C4-2B (cell line): ENCODE measurements around the gene NALCN.
A peak's percentile ranks its signal among the peaks of the same experiment; 100 is the strongest.

ENCODE experiments used
- H3K27ac ChIP-seq: fragments of 450-650 bp; 2 replicates; pipeline ENCODE4 v1.5.1; 2017
- ZFX ChIP-seq: fragments of 450-650 bp; IDR thresholded peaks from 2 replicates; pipeline ENCODE4 v1.6.1; 2017
- TF ChIP-seq, protein P1 (sequence below): fragments of 450-650 bp; conservative IDR thresholded peaks from 2 replicates; pipeline ENCODE4 v1.5.1; 2017; ENCODE audit warnings: mild to moderate bottlenecking

Gene NALCN

DNA sequence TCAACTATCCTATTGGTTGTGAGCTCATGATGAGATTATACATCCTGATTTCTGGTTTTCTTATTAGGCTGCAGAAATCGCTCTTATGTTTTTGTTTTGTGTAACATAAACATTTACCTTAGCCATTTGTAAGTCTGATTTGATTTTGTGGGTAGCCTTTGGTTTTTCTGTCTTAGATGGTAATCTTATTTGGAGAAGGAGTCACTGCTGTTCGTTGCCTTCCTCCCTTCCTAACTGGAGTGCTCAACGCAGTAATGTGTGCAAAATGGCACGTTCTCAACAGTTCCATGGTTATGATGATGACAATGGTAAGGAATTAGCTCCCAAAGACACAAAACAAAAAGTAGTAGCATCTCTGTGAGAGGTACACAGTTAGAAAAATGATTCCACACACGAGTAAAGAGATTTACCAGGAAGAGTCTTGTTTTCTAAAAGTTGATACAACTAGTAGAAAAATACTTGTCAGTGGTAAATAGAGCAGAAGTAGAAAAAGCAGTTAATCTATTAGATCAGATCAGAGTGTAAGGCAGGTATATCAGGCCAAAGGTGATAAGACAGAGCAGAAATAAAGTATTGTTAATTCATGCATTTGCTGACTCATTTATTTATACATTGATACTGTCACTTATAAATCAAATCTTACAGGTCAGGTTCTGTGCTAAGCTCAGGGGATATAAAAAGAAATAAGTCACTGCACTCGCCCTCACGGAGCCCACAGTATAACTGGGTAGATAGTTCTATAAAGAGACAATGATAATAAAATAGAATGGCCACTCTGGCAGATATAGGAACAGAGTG is 270.0 kb downstream of the NALCN start:
- H3K27ac ChIP-seq = no peak overlapping the region
- TF ChIP-seq, protein P1, sequence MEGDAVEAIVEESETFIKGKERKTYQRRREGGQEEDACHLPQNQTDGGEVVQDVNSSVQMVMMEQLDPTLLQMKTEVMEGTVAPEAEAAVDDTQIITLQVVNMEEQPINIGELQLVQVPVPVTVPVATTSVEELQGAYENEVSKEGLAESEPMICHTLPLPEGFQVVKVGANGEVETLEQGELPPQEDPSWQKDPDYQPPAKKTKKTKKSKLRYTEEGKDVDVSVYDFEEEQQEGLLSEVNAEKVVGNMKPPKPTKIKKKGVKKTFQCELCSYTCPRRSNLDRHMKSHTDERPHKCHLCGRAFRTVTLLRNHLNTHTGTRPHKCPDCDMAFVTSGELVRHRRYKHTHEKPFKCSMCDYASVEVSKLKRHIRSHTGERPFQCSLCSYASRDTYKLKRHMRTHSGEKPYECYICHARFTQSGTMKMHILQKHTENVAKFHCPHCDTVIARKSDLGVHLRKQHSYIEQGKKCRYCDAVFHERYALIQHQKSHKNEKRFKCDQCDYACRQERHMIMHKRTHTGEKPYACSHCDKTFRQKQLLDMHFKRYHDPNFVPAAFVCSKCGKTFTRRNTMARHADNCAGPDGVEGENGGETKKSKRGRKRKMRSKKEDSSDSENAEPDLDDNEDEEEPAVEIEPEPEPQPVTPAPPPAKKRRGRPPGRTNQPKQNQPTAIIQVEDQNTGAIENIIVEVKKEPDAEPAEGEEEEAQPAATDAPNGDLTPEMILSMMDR = no peak
- TF ChIP-seq ZFX = no peak

DNA sequence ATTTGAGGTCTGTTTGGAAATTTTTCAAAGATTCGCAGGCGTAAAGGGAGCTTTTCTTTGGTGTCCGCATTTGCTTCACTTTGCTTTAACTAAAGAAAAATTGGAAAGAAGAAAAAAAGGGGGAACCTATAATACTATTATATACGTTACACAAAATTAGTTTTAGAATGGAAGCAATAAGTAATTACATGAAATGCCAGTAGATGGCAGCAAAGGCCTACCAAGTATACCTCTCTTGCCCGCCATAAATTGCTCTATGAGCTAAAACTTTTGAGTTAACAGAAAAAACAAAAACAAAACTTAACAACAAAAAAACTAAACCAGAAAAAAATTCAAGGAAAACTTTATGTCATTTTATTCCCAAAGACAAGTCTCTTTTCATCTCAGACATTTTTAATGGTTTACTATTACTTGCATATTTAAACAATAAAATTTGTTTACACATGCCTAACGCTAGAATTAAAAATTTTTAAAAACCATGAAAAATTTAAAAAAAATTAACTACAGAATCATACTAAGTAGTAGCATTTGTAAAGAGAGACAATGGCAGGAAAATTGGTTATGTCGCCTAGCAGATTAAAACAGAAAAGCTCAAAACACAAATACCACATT is 271.4 kb downstream of the NALCN start:
- H3K27ac ChIP-seq = no peak overlapping the region
- TF ChIP-seq, protein P1 = peak; percentile 77
- TF ChIP-seq ZFX = no peak

DNA sequence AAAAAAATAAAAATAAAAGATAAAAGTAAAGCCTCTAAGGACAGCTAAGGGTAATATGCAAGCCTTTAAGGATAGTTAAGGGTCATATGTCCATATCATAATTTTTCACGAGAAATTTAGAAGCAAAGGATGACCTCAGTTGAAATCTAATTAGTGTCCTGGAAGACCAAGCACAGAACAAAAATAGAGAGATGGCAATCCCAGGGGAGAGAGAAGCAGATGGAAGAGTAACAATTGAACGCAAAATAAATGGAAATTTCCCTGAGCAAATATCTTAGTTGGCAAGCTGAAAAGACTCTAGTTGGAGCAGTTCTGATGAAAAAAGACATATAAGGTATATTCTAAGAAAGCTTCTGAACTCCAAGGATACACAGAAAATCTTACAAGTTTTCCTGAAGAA is 275.4 kb downstream of the NALCN start:
- TF ChIP-seq, protein P1 = no peak
- no peak for TF ChIP-seq ZFX
- no peak overlapping the region for H3K27ac ChIP-seq

DNA sequence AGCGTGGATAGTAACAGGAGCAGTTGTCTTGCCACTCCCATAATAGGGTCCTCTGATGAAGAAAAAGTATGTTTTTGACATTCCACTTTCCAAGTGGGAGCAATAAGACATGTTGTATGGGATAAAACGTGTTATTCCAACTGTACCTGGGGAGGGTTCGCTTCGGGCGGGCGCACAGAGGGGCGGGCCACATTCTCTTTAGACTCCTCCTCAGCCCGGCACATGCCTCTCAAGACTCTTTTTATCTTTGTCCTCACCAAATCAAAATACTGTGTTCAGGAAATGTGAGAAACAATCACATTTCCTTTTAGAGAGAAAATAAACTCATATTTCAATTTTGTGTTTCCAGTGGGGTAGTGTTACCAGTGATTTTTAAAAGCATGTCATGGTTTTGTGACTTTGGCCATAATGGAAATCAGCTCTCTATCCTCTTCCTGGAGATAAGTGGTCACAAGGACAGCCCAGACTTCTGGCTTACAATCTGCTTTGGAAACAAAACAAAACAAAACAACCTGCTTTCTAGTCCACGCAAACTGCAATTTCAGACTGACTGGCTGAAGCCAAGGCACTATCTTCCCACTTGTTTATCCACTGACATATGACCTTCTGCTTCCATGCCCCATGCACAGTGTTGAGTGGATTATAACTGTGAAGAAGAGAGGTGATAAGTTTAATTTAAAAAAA is 276.1 kb downstream of the NALCN start:
- no peak overlapping the region for H3K27ac ChIP-seq
- TF ChIP-seq ZFX = no peak
- TF ChIP-seq, protein P1 = no peak

DNA sequence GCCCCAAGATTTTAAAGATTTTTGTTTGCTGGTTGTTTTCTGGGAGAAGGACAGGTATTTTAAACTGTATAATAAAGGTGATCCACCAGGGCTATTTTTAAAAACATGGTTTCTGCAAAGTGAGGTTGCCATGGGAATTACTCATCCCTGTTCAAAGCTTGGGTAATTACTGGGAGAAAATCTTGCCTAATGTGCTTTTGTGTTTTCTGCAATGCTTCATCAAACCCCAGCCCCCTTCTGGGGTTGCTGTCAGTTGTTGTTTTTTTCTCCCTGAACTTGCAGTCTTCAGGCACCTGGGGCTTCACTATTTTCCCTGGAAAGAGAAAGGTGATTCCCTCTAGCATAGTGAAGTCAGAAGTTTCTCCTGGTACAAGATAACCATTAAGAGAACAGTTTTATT is 277.2 kb downstream of the NALCN start:
- TF ChIP-seq ZFX = no peak
- TF ChIP-seq, protein P1 = no peak
- no peak overlapping the region for H3K27ac ChIP-seq

DNA sequence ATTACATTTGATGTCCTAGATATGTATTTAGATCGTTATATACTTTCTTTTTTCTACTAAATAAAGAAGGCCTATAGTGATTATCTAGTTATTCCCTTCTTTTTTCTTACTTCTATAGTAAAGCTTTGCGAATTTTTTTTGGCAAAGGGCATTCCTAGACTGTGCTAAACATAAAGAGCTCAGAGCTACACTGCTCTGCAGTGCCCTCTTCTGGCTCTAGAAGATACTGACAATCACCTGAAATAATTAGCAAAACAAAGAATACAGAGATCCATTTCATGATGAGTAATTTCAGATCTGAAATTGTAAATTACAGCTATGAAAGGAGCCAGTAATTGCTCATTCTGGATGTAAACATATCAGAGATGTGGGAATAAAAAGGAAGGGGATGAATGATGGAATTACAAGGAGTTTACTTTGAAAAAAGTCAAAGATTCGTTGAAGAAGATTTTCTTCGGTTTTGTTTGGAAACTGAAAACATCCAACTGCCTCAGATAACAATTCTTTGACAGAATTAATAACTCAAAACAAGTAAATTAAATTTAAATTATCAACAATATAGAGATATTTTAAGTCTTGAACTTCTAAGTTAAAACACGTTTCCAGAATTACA is 288.5 kb downstream of the NALCN start:
- TF ChIP-seq, protein P1 = peak; percentile 84
- TF ChIP-seq ZFX = no peak
- no peak overlapping the region for H3K27ac ChIP-seq

DNA sequence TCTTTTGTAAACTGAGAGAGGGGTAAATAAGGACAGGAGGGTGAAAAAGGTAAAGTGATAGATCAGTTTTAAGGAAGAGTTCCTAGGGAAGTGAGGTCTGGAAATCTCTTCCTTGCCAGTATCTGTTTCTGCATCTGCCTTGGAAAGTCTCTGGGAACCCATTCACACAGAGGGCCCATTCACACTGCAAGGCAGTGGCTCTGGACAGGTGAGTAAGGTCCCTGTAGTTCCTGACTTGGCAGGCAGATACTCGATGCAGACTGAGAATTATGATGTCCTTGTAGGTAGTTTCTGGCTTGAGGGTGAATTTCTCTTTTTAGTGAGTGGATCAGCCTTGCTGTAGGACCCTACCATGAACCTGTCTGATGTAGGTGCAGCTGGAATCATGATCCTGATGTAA is 293.3 kb downstream of the NALCN start:
- H3K27ac ChIP-seq = no peak overlapping the region
- no peak for TF ChIP-seq ZFX
- TF ChIP-seq, protein P1 = no peak
